ENCODE data around the gene NEB. TPM values are rescaled to one million over a fixed set of nuclear protein-coding genes. Genes with fewer than 3 reads are reported as not detected.

The NEB gene
- total RNA-seq, 1 experiment from 2014 or later, result 0.11 TPM

DNA sequence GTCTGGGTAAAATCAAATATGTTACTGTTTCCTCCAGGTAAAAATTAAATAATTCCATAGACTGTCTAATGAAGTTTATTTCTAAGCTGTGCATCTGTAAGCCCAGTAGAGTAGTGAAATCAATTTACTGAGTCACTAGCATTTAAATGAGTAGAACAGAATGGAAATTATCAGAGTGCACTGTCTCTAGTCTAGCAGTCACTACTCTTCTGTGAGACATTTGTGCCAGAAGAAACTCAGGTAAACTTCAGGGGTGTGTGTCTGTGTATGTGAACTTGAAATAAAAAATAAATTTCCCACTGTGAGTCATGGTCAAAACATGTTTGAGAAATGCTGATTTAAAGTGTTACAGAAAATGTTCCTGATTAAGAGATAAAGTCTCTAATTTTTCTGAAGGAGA is 178.2 kb downstream of the NEB start:
- Histone ChIP-seq H3K27me3 (ENCODE audit: low read length) (peaks cover 28% of the 10 kb centered on the region), H4K20me1 (ENCODE audit: low read length) (no peaks in the 10 kb centered on the region), H3K4me2 (ENCODE audit: low read length) (no peak overlapping the region), H3K36me3 (ENCODE audit: low read depth, low read length) (no peaks in the 10 kb centered on the region), H3K4me1 (ENCODE audit: insufficient read depth, low read length) (no peaks in the 10 kb centered on the region), H2AFZ (ENCODE audit: low read length) (no peak overlapping the region), H3K27ac (ENCODE audit: low read length) (no peak overlapping the region), H3F3A (ENCODE audit: low read length, unreplicated experiment) (no peaks in the 10 kb centered on the region), H3K79me2 (ENCODE audit: low read length) (no peaks in the 10 kb centered on the region), H3K9ac (ENCODE audit: low read length) (no peak overlapping the region), H3K4me3 (ENCODE audit: low read length) (no peak overlapping the region), H3K9me2 (replicated peaks; ENCODE audit: low read length) (no peaks in the 10 kb centered on the region), H3K9me3 (ENCODE audit: low read length) (no peaks in the 10 kb centered on the region)
- TF ChIP-seq, protein P1, sequence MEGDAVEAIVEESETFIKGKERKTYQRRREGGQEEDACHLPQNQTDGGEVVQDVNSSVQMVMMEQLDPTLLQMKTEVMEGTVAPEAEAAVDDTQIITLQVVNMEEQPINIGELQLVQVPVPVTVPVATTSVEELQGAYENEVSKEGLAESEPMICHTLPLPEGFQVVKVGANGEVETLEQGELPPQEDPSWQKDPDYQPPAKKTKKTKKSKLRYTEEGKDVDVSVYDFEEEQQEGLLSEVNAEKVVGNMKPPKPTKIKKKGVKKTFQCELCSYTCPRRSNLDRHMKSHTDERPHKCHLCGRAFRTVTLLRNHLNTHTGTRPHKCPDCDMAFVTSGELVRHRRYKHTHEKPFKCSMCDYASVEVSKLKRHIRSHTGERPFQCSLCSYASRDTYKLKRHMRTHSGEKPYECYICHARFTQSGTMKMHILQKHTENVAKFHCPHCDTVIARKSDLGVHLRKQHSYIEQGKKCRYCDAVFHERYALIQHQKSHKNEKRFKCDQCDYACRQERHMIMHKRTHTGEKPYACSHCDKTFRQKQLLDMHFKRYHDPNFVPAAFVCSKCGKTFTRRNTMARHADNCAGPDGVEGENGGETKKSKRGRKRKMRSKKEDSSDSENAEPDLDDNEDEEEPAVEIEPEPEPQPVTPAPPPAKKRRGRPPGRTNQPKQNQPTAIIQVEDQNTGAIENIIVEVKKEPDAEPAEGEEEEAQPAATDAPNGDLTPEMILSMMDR (conservative IDR thresholded peaks at IDR 0.05; ENCODE audit: low read depth, low read length), result no peak
- TF ChIP-seq EZH2 (IDR thresholded peaks at IDR 0.05; ENCODE audit: low read length, unreplicated experiment) (no peak), EZH2phosphoT487 (IDR thresholded peaks at IDR 0.05; ENCODE audit: borderline replicate concordance, low read length) (no peak)
- intact Hi-C loops (cut with micrococcal nuclease), result loop anchor here (10.0 kb wide), 1 partner anchor 69 kb away; no protein-coding TSS in a partner anchor
- POLR2A ChIA-PET (ENCODE audit: unreplicated experiment), result no interaction called here
- no TSS peak for BruUV-seq (replicated peaks)
- CTCF ChIA-PET, result no interaction called here
- DNase-seq (no peak), ATAC-seq (no peak)

DNA sequence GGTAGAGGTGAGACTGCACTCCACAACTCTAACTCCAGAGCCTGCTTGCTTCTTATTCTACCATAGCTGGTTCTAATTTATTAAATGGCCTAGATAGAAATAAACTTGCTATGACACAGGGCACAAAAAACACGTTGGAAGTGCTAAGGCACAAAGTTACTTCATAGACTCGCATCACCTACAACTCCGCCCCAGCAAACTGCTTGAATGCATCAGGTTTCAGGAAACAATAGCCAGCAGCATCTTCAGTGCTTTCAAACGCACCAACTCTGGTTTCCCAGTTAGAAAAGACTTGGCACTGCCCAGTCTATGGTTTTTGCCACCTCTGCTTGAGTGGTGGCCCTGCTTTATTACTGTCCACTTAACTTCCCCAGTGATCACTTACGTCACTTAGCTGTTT is 182.0 kb downstream of the NEB start:
- H3K4me2 ChIP-seq (ENCODE audit: low read length), result no peak overlapping the region
- no peaks in the 10 kb centered on the region for H3K9me2 ChIP-seq (replicated peaks; ENCODE audit: low read length)
- no peaks in the 10 kb centered on the region for H3K79me2 ChIP-seq (ENCODE audit: low read length)
- no peaks in the 10 kb centered on the region for H3K9me3 ChIP-seq (ENCODE audit: low read length)
- H3K4me1 ChIP-seq (ENCODE audit: insufficient read depth, low read length), result no peaks in the 10 kb centered on the region
- TF ChIP-seq, protein P1 (conservative IDR thresholded peaks at IDR 0.05; ENCODE audit: low read depth, low read length), result no peak
- no peak for TF ChIP-seq EZH2phosphoT487 (IDR thresholded peaks at IDR 0.05; ENCODE audit: borderline replicate concordance, low read length)
- peaks cover 28% of the 10 kb centered on the region for H3K27me3 ChIP-seq (ENCODE audit: low read length)
- no TSS peak for BruUV-seq (replicated peaks)
- DNase-seq (no peak), ATAC-seq (no peak)
- intact Hi-C loops (cut with micrococcal nuclease), result loop anchor here (10.0 kb wide), 1 partner anchor 73 kb away; no protein-coding TSS in a partner anchor
- no peak overlapping the region for H3K4me3 ChIP-seq (ENCODE audit: low read length)
- no peak overlapping the region for H3K27ac ChIP-seq (ENCODE audit: low read length)
- H2AFZ ChIP-seq (ENCODE audit: low read length), result no peak overlapping the region
- no peaks in the 10 kb centered on the region for H3K36me3 ChIP-seq (ENCODE audit: low read depth, low read length)
- POLR2A ChIA-PET (ENCODE audit: unreplicated experiment), result no interaction called here
- CTCF ChIA-PET, result no interaction called here
- H3F3A ChIP-seq (ENCODE audit: low read length, unreplicated experiment), result no peaks in the 10 kb centered on the region
- H4K20me1 ChIP-seq (ENCODE audit: low read length), result no peaks in the 10 kb centered on the region
- no peak overlapping the region for H3K9ac ChIP-seq (ENCODE audit: low read length)

DNA sequence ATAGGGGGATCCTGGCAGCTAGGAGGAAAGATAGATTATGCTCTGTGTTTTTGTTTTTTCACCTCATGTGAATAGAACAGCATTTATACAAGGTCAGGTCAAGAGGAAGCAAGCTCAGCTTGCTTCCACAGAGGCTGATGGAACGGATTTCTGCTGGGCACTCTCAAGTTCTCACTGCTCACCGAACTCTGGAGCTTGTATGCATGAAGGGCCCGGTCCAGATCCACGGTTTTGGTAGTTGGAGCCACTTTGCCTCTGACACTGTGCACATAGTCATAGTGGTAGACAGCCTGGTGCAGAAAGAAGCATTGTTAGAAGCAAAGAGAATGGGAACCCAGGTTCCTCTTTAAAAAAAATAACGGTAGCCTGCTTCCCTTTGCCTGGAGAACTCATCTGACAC is 182.7 kb downstream of the NEB start:
- no peaks in the 10 kb centered on the region for H3F3A ChIP-seq (ENCODE audit: low read length, unreplicated experiment)
- H3K79me2 ChIP-seq (ENCODE audit: low read length), result no peaks in the 10 kb centered on the region
- no peak overlapping the region for H3K9ac ChIP-seq (ENCODE audit: low read length)
- intact Hi-C loops (cut with micrococcal nuclease), result loop anchor here (10.0 kb wide), 1 partner anchor 73 kb away; no protein-coding TSS in a partner anchor
- H3K9me2 ChIP-seq (replicated peaks; ENCODE audit: low read length), result no peaks in the 10 kb centered on the region
- H3K27me3 ChIP-seq (ENCODE audit: low read length), result peaks cover 27% of the 10 kb centered on the region
- H4K20me1 ChIP-seq (ENCODE audit: low read length), result no peaks in the 10 kb centered on the region
- no peaks in the 10 kb centered on the region for H3K36me3 ChIP-seq (ENCODE audit: low read depth, low read length)
- no peaks in the 10 kb centered on the region for H3K4me1 ChIP-seq (ENCODE audit: insufficient read depth, low read length)
- TF ChIP-seq EZH2 (IDR thresholded peaks at IDR 0.05; ENCODE audit: low read length, unreplicated experiment) (no peak), EZH2phosphoT487 (IDR thresholded peaks at IDR 0.05; ENCODE audit: borderline replicate concordance, low read length) (no peak)
- TF ChIP-seq, protein P1 (conservative IDR thresholded peaks at IDR 0.05; ENCODE audit: low read depth, low read length), result no peak
- H3K4me3 ChIP-seq (ENCODE audit: low read length), result no peak overlapping the region
- ChIA-PET CTCF (no interaction called here), POLR2A (ENCODE audit: unreplicated experiment) (no interaction called here)
- DNase-seq (no peak), ATAC-seq (no peak)
- no peak overlapping the region for H3K27ac ChIP-seq (ENCODE audit: low read length)
- no peaks in the 10 kb centered on the region for H3K9me3 ChIP-seq (ENCODE audit: low read length)
- BruUV-seq (replicated peaks), result no TSS peak
- H2AFZ ChIP-seq (ENCODE audit: low read length), result no peak overlapping the region
- H3K4me2 ChIP-seq (ENCODE audit: low read length), result no peak overlapping the region
